Colon (tissue), 2 donors: Measurements from ENCODE around the gene CUL9.
A peak's percentile ranks its signal among the peaks of the same experiment; 100 is the strongest.

Experiments used
- FAIRE-seq: peaks from 2 replicates; lab custom pipeline; 2012; peaks lifted over from hg19 to GRCh38; lab: Jason Lieb, UNC
- donor health status: control.
- donor health status: control.

CUL9 gene

DNA sequence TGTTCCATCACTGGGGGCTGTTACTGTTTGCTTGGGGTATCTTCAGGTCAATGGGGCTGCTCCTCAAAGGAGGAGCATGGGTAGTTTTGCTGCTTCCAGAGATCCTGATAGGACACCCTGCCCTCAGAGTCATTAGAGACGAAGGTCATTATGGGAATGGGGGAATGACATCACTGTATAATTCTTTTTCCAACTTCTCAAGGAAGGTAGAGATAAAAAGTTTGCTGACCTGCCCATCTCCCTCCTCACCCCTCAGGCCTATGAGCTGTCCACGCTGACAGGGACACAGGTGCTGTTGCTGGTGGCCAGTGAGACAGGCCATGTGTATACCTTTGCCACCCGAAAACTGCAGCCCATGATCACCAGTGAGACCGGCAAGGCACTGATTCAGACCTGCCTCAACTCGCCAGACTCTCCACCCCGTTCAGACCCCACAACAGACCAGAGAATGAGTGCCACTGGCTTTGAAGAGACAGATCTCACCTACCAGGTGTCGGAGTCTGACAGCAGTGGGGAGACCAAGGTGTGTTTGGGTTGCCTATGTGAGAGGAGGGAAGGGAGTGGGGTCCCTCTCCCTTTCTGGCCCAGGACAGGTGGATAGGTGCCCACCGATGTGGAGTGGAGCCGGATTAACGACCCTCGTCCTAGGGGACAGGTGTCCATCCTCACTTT, 8.3 kb upstream of the CUL9 start:
- FAIRE-seq, result no peak

DNA sequence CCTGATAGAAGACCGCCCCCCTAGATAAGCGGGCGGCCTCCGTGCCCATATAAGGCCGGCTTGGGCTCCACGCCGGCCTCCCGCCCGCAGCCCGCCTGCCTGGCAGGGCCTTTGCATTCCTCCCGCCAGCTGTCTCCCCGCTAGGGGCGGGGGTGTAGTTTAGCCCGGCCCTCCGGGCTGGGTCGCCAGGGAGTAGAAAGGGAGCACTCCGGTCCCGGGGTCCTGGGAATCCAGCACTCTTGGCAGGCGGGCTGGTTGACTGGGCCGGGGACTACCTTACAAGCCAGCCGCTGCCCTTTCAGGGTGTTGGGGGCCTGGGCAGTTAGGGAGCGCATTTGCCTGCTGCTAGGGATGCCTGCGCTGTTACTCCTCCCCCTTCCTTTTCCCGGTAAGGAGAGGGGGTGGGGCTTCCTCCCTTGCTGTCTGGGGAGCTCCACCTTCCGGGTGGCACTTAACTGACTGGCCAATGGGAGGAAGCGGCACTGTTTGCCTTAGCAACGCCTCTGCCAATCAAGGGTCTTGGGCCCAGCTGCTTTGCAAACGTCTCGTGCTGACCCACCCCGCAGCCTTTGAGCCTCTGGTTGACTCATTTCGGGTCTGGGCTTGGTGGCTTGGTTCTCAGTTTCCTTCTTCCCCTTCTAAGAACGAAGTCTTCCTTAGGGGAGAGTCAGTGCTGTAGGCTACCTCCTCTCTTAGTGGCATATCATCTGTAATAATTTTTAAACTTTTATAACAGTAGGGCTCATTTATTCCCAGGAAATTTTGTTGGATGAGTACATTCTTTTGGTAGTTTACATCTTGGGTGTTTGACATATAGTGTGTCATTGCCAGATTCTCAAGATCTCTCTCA, 7.5 kb upstream of the CUL9 start:
- peak; percentile 41 for FAIRE-seq

DNA sequence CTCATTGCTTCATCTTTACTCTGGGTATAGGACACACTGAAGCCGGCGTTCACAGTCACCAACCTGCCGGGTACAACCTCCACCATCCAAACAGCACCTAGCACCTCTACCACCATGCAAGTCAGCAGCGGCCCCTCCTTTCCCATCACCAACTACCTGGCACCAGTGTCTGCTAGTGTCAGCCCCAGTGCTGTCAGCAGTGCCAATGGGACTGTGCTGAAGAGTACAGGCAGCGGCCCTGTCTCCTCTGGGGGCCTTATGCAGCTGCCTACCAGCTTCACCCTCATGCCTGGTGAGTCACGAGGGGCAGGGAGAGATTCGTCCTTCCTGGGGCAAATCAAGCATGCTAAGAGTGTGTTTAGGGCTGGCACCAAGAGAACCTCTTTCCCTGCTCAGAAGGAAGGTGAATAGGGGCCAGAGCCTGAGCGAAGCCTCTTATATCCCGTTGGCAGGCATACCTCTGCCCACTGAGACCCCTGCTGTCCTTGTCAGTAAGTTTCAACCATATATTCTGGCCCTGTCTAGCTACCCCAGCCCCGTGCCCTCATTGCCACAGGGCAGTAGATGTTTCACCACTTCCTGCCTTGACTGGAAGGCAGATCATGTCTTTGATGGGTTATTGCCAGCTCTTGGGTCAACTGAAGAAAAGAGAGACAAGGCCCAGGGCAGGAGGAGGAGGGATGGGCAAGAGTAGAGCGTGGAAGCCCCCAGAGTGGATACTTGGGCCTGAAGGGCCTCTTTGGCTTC, 6.1 kb upstream of the CUL9 start:
- no peak for FAIRE-seq

DNA sequence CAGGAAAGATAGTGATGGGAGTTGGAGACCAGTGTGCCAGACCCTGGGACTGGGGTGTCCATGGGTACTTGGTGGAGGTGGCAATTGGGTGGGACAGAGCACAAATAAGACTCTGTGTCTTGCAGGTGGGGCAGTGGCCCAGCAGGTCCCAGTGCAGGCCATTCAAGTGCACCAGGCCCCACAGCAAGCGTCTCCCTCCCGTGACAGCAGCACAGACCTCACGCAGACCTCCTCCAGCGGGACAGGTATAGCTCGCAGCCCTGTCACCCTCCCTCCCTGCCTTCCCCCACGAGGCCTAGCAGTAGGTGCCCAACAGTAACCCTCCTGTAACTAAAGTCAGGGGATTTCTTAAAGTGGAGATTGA, 5.6 kb upstream of the CUL9 start:
- FAIRE-seq, result no peak

DNA sequence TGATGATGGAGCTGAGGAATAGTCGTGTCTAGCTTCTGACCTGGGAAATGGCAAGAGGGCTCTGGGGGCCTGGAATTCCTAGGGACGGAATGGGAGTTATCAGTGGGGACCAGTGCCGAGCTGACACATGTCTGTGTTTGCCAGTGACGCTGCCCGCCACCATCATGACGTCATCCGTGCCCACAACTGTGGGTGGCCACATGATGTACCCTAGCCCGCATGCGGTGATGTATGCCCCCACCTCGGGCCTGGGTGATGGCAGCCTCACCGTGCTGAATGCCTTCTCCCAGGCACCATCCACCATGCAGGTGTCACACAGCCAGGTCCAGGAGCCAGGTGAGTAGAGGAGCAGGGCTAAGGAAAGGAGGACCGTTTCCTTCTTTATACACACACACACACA, 3.8 kb upstream of the CUL9 start:
- FAIRE-seq, result no peak

DNA sequence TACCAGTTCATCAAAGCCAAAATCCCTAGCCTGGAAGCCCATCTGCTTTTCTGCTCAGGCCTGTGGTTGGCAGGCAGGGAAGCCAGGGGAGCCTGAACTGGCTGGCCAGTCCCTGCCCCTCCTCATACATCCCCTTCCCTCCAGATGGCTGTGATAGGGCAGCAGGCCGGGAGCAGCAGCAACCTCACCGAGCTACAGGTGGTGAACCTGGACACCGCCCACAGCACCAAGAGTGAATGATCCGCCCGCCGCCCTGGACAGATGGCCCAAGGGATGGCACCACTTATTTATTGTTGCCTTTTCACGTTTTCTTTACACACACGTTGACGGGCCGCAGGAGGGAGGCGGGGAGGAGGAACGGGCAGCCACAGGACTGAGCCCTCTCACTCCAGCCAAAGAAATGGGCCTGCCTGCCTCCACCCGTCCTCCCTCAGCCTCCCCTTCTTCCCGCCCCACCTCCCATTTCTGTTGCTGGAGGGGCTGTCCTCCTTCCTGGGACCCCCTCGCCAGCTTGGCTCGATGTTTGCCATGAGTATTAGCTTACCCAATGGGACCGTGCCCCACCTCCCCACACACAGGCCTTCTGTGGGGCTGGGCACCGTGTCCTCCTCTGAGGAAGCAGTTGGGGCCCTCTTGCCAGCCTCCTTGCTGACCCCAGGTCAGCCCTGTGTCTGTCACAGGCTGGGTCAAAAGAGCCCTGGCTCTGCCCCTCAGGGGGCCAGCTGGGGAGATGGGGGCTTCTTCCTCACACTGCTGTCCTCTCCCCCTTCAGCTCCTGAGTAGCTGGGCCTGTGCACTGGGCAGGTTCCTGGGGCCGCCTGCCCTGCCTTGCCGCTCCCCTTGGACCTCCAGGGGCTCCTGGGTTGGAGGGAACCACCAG, 2.8 kb upstream of the CUL9 start:
- no peak for FAIRE-seq

DNA sequence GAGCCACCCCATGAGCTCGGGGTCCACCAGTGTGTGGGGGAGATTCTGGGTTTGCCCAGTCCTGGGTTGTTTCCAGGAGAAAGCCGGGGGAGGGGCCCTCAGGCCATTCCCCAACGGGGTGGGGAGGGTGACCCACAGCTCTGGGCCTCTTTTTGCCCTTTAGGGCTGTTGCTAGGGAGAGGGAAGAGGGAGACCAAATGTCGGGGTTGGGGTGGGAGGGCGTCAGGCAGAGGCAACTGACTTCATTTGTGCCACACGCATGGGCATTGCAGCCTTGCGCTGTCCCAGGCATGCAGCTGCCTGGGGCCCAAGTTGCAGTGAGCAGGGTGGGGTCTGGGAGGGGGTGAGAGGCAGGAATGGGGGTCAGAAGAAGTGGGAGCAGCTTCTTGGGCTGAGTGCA, 1.9 kb upstream of the CUL9 start:
- no peak for FAIRE-seq

DNA sequence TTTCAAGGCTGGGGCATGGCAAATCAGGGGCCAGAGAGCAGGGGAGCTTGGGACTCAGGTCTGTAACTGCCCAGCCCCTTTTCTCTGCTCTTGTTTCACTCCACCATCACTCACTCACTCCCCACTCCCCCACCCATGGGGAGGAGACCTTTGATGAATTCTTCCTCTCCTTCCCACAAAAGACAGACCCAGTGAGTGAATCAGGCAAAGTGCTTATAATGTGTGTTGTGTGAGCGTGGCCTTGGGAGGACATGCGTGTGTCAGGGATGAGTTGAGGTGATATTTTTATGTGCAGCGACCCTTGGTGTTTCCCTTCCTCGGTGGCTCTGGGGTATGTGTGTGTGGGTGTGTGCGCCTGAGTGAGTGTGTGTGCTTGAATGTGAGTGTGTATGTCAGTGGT, 1.0 kb upstream of the CUL9 start:
- FAIRE-seq, result no peak

DNA sequence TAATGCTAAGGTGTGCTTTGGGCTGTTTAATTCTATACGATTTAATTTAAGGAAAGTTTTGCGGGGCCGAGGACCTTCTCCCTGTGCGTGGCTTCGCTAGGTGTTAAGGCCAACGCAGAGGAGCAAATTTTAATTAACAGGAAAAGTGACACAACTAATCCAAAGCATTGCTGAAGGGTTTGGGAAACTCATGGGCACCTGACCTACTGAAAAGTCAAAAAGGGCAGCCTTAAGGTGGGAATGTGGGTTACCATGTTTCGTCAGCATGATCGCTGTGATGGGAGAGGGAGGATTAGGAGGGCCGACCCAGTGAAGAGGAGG, 415 bp upstream of the CUL9 start:
- no peak for FAIRE-seq

DNA sequence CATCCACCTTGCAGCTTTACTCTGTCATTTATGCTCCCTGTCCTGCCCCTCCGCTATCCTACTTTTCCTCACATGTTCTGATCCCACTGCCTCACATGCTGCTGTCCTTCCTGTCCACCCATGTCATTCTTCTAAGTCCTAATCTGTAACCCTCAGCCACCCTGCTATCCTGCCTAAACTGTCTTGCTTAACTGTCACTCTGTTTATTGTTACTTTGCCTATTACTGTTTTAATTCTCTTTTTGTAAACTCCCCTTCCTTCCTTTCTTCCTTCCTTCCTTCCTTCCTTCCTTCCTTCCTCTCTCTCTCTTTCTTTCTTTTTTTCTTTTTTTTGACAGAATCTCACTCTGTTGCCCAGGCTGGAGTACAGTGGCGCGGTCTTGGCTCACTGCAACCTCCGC, 1.4 kb downstream of the CUL9 start:
- FAIRE-seq, result no peak

DNA sequence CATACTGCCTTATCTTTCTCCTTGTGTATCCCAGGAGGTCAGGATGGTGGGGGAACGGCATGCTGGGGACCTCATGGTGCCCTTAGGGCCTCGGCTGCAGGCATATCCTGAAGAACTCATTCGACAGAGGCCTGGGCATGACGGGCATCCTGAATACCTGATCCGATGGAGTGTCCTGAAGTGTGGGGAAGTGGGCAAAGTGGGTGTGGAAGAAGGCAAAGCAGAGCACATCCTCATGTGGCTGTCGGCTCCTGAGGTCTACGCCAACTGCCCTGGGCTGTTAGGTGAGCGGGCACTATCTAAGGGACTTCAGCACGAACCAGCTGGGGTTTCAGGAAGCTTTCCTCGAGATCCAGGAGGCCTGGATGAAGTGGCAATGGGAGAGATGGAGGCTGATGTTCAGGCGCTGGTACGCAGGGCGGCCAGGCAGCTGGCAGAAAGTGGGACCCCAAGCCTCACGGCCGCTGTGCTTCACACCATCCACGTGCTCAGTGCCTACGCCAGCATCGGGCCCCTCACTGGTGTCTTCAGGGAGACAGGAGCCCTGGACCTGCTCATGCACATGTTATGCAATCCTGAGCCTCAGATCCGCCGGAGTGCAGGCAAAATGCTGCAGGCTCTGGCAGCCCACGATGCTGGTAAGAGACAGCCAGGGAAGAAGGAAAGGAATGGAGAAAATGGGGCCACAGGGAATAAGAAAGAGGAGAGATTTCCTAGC, 2.4 kb downstream of the CUL9 start:
- no peak for FAIRE-seq

DNA sequence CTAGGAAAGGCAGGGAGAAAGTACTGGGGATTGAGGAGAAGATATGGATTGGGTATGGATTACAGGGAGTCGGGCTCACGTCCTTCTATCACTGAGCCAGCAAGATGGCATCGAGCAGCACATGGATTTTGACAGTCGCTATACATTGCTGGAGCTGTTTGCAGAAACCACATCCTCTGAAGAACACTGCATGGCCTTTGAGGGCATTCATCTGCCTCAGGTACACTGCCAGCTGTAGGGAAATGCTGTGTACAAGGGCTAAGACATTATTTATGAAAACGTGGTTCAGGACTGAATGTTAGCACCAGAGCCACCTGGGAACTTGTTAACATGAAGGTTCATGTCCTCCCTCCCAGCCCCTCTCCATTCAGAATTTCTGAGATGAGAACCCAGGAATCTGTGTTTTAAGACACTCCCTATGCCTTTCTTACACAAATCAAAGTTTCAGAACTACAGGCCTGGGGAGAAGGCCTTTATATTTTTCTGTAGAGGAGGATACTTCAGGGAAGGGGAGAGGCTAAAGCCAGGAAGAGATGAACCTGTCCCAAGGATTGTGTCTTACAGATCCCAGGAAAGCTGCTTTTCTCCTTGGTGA, 3.5 kb downstream of the CUL9 start:
- no peak for FAIRE-seq

DNA sequence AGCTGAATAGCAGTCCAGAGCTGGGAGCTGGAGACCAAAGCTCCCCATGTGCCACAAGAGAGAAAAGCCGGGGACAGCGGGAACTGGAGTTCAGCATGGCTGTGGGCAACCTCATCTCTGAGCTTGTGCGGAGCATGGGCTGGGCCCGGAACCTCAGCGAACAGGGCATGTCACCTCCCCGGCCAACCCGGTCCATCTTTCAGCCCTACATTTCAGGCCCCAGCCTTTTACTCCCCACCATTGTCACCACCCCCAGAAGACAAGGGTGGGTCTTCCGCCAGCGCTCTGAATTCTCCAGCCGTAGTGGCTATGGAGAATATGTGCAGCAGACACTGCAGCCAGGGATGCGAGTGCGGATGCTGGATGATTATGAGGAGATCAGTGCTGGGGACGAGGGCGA, 4.0 kb downstream of the CUL9 start:
- FAIRE-seq, result no peak

DNA sequence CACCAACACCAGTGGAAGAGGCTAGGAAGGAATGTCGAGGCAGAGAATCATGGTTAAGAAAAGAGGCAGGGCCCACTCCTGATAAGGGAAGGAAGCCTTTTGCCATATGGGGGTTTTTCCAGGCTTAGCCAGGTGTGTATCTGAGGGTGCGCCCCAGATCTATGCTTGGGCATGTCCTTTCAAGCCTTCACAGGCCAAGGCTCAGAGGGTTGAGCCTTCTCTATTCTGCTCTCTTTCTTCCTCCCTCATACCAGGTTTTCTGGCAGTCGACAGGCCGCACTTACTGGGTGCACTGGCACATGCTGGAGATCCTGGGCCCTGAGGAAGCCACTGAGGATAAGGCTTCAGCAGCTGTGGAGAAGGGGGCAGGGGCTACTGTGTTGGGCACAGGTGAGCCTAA, 4.7 kb downstream of the CUL9 start:
- FAIRE-seq, result no peak

DNA sequence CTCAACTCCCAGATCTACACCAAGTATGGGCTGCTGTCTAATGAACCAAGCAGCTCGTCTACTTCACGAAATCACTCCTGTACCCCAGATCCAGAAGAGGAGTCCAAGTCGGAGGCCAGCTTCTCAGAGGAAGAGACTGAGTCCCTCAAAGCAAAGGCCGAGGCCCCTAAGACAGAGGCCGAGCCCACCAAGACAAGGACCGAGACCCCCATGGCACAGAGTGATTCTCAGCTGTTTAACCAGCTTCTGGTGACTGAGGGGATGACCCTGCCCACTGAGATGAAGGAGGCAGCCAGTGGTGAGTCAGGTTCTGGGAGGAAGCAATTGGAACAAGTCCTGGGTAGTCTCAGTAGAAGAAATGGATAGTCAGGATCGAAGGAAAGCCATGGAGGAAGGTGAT, 5.8 kb downstream of the CUL9 start:
- FAIRE-seq, result no peak

DNA sequence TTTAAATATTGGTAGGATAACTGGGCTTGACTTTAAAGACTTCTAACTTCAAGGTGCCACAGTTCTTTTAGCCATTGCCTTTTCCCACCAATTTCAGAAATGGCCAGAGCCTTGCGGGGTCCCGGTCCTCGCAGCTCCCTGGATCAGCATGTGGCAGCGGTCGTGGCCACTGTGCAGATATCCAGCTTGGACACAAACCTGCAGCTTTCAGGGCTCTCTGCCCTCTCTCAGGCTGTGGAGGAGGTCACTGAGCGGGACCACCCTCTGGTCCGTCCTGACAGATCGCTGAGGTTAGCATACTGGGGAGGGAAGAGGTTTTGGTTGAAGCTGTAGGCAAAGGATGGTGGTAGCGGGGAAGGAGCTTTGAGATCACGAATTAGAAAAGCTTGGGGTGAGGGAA, 6.4 kb downstream of the CUL9 start:
- FAIRE-seq, result no peak

DNA sequence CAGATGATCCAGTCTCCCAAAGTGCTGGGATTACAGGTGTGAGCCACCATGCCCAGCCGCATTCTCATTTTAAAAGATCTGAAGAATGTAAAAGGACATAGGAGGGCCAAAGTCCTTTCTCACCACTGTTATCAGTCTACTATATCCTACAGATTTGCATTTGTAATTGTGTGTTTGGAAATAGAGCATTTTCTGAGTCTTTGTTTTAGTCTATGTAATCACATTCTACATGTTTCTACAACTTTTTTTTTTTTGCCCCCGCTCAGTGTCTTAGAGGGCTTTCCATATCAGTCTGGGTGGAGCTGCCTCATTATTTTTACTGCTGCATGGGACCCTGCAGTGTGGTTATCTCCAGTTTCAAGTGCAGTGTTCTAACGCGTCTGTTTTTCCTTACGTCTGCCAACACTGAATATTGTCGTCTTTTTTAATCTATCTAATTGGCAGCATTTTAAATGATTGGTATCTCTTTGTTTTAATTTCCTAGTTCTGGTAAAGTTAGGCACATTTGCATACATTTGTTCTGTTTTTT, 7.8 kb downstream of the CUL9 start:
- FAIRE-seq, result no peak

DNA sequence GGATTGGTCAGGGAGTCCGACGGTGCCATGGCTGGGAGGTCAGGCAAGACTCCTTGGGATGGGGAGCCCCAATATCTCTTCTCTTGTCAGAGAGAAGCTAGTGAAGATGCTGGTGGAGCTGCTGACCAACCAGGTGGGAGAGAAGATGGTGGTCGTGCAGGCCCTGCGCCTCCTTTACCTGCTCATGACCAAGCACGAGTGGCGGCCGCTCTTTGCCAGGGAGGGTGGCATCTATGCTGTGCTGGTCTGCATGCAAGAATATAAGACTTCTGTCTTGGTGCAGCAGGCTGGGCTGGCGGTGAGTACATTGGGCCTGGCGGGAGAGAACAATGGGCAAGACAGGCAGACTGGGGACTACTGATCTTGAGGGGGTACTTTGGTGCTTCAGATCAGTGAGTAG, 10.9 kb downstream of the CUL9 start:
- no peak for FAIRE-seq

DNA sequence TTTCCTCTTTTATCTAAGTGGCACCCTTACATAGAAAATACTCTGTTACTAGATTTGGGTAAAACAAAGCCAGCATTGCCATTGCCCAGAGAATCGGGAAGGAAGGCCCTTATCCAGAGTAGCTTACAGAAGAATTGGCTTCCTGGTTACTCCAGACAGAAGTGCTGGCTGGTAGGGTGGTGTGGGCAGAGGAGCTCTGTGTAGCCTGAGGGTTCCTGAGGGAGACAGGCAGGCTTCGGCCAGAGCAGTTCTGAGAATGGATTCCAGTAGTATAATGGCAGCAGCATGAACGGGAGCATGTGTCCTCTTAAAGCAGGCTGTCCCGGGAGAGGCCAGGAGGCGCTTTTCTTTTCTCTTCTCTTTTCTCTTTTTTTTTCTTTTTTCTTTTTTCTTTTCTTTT, 11.9 kb downstream of the CUL9 start:
- FAIRE-seq, result no peak

DNA sequence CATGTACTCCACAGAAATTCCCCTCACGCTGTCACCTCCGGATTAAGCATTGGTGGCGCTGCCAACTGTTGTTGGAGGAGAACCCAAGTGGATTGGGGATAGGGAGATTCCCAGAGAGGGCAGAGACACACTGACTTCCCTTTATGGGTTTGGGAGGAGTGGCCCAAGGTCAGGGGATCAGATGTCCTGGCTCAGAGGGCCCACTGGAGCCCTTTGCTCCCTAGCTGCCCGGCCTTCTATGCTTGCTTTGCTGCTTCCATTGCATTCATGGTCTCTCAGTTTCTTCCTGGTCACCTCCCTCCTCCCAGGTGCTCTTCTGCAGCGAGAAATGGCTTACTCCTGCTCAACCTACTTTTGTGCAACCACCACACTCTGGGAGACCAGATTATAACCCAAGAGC, 14.3 kb downstream of the CUL9 start:
- FAIRE-seq, result no peak

DNA sequence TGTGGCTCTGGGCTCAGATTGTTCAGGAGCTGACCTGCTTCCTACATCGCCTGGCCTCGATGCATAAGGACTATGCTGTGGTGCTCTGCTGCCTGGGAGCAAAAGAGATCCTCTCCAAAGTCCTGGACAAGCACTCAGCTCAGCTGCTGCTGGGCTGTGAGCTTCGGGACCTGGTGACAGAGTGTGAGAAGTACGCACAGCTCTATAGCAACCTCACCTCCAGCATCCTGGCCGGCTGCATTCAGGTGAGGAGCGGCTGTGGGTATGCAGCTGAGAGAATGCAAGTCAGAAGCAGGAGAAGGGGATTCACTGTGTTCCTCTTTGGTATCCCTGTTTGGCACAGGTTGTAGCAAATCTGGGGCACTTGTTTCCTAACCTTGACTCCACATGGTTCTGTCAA, 17.9 kb downstream of the CUL9 start:
- FAIRE-seq, result no peak
